GM18909 (cell line): ENCODE measurements around the gene PRKAG2.
"Not testable (repeated sequence)": the region's sequence is repeated elsewhere in the genome, so short reads cannot be mapped to it uniquely, and the experiment has no call there.

ENCODE experiments used
- ATAC-seq: cut with Tn5 transposase; IDR thresholded peaks from one replicate; pipeline ENCODE4 v1.9.1; 2021; ENCODE audit warnings: mild to moderate bottlenecking; ENCODE audit not compliant: unreplicated experiment, poor library complexity

PRKAG2 gene

DNA sequence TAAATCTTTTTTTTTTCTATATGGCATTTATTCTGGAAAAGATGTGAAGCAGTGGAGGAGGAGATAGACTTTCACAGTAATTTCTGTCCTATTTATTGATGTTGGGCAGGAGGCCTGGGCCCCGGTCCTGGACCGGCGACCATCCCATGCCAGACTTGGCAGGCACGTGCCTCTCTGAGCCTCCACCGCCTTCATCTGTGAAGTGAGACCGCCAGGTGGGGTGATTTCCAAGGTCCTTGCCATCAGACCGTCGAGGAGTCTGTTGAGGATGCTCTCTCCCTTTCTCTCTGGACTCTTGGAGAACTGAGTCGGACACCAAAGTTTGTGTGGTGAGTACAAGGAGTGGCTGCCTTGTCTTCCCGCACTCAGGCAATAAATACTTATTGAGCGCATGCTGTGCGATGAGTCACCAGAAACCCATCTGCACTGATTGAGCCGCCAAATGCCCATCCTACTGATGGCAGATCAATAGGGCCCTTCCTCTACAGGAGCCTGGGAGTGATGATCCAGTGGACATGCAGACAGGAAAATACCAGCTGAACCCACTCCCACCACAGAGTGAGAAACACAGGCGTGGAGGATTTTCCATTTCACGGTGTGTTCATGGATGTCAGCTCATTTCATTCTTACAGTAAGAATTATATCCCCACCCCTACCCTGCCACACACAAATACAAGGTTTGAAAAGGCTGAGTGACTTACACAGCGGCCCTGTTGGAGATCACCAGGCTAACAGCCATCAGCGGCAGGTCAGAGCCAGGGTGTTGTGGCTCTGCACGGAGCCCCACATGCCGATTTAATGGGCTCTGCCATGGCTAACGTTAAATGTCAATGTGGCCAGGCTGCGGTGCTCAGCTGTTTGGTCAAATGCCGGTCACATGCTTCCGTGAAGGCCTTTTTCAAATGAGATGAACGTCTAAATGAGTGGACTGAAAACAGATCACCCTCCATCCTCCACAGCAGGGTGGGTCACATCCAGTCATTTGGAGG lies 11.5 kb upstream of the PRKAG2 start:
- ATAC-seq = no peak

DNA sequence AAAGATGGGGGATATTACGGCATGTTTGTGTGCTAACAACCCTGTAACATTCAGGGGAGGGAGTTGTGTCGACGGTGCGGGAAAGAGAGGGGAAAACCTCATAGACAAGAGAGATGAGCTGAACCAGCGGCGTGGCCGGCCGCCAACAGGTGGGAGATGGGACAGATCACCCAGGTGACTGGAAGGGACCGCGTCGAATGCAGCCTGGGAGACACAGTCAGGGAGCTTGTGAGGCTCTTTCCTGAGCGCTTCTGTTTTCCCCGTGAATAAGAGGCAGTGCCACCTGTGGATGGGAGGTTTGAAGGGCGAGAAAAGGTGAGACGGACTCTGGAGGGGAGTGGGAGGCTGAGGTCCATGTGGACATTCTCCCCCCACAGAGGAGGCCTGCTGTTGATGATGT lies 9.9 kb upstream of the PRKAG2 start:
- ATAC-seq = no peak

DNA sequence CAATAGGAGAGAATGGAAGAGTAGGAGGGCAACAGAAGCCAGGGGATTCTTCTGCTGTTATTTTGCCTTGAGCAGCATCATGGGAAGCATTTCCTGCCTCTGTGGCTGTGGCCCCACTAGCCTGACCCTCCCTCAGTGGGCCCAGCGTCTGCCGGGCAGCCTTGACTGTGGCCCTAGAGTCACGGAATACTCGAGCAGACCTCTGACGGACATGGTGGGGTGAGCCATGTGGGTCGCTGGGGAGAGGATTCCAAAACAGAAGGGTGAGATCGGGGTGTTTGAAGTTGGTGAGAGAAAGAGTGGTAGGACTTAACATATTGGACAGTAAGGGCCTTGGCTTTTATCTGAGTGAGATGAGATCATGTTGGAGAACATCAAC lies 8.3 kb upstream of the PRKAG2 start:
- no peak for ATAC-seq

DNA sequence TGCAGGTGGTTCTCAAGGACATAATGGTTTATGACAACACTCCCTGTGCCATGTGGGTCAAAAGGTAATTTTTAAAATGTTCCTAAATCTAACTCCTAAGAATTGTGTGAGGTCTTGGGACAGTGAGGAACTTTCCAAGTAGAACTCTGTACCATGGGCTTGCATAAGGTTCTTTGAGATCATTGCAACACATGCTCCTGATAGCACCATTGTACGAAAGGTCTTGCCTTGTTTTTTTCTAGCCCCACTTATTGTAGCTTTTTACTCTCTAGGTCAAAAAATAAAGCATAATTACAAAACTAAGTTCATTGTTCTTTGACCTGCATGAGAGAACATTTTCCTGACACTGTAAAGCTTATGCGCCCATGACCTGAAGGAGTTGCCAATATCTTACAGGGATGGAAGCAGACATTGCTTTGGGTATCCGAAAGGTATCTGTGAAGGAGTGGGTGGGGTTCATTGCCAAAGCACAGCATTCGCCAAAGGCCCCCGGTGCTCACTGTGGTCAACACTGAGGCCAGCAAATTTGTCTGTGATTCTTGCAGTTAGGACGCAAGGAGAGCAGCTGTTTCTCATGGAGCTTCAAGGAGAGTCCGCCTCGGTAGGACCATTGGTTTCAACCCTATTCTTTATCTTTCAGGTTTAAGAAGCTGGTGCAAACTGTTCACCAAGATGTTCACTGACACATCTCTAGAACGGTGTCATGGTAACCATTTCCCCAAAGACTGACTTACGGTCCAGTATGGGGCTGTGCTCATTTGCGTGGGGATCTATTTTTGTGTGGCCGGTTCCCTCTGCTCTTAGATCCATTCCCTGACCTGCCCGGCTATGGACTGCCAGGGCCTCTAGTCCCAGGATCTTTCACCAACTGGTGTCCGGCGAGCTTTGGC lies 7.6 kb upstream of the PRKAG2 start:
- ATAC-seq = no peak

DNA sequence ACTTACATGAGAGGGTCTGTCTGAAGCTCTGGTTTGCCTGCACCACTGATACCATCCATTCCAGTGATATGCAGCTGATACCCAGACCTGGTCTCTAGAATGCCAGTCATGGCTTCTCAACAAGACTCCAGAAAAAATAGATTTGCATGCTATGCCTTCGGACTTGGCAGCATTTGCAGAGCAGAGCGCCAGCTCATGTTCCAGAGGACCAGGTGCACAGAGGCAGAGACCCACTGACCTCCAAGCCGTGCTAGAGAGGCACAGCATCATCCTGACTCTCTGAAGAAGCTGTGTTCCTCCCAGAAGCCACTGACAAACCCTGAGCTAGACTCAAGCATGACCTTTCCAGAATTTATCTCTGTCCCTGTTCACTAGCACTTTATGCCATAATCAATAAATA lies 6.9 kb upstream of the PRKAG2 start:
- ATAC-seq = no peak

DNA sequence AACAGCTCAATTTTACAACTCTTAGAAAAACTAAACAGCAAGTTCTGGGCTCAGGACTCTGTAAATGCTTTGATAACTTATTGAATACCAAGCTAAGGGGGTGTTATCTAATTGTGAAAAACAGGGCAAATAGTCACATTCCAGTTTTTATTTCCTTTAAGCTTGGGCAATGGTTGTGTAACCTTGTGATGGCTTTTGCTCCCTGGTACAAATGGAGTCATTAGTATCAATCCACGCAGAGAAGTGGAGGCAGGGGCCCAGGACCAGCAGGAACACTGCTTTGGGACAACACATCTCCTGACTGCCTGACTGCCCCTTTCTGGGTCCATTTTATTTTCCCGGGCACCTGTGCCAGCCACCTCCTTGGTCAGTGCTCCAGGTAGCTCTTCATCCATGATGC lies 5.8 kb upstream of the PRKAG2 start:
- no peak for ATAC-seq

DNA sequence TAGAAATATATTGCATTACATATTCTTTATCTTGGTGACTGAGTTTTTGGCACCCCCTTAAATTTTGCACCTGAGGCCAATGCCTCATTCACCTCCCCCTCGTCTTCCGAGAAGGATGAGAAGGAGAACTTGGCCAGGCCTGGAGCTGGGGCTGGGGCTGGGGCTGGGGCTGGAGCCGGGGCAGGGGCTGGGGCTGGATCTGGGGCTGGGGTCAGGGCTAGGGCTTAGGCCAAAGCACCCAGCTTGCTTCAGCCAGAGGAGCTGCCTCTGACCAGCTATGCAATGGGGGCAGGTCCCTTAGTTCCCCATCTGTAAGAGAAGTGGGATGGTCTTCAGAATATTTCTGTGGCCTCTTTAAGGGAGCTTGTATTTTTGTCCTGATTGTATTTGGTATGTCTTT lies 3.8 kb upstream of the PRKAG2 start:
- ATAC-seq = no peak

DNA sequence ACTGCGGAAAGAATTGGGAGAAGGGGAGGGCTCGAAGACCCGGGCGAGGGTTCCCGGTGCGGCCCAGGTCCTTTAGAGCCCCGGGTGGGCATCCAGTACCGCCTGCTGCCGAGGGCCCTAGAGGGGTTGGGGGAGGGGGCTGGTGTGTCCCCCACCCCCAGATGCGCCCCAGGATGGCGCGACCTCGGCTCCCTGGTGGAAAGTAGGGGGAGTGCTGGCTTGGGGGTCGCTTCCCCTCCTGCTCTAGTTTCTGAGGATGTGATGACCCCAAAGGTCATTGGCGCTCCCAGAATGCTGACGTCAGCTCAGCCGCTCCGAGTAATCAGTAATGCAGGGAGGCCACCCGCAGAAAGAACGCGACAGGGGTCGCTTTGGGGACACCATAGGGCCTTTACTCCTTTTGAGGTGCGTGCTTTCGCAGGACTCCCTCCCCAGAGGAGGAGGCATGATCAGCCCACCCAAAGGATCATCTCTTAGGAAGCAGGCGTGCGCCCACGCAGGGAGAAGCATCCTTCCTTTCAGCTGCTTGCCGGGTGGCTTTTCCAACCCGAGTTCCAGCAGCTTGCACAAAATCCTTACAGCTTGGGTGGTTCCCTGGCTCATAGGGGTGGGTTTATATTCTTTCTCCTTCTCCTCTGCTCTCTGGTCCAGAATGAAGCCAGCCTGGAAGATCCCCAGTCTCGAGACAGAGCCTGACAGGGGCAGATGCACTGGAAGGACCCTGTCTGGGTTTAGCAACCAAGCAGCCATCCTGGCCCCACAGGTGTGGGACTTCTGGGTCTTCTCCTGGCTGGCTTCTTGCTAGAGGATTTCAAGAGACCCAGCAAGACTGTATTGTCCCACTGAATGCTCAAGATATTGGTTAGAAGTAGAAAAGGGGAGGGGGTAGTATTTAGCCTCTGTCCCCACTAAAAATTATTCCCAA lies 1.3 kb upstream of the PRKAG2 start:
- no peak for ATAC-seq

DNA sequence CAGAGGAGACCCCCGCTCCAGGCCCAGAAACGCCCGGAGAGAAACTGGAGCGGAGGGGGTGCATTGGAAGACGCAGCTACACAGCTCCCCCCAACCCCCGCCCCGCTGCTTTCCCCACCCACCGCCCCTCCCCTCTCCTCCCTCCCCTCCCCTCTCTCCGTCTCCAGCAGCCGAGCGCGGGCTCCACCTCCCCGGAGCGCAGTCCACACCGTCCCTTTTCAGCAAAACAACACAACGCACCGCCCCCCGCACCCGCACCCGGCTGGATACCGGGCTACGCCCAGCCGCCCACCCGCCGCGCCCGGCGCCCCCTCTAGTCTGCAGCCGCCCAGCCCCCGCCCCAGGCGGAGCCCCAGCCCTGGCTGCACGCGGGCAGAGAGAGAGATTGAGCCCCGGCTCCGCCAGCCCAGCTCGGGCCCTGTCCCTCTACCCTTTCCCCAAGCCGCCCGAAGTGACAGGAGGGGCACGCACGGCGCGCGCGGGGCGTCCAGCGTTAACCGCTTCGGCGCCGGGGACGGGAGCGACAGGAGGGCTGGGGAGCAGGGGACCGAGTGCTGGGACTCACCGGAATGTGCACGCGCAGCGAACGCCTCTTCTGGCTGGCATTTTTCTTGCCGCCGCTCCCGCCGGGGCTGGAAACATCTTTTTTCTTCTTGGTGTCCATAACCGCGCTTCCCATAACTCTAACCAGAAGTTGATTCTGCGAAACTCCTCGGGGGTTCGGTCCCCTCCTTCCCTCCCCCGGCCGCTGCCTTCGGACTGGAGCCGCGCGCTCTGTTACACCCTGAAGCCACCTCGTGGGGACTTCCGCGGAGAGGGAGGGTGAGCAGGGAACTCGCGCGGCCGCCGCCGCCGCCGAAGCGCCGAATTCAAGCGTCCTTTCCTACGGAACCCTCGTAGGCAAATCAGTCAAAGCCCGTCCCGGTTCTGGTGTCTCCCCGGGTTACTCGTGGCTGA lies 695 bp downstream of the PRKAG2 start:
- ATAC-seq = peak; percentile 47

DNA sequence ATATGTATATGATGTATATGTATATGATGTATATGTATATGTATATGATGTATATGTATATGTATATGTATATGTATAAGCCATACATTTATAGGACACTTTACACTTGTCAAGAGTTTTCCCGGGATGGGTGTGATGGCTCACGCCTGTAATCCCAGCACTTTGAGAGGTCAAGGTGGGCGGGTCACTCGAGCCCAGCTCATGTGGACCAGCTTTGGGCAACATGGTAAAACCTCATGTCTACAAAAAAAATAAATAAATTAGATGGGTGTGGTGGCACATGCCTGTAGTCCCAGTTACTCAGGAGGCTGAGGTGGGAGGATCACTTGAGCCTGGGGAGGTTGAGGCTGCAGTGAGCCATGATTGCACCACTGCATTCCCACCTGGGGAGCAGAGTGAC lies 2.4 kb downstream of the PRKAG2 start:
- not testable (repeated sequence) for ATAC-seq

DNA sequence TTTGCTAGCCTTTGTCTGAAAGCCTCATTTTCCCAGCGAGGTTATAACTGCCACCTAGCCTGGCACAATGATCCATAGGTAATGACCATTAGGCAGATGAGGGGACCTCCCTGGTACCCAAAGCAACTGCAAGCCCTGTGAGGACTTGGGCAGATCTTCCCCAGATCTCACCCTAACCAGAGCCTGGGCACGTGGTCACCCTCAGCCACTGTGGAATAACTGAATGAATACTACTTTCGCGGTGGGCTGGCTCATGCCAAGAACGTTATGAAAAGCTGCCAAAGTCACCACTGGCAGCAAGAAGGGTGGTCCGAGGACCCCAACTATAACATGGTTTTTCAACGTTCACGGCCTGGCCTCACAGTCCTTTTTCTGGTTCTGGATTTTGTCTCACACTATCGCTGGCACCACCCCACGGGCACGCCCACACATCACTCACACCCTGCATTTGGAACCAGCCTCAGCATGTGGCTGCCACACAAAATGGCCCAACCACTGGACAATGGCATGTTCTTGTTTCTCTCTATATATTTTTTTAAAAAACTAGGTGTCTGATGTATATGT lies 3.4 kb downstream of the PRKAG2 start:
- no peak for ATAC-seq

DNA sequence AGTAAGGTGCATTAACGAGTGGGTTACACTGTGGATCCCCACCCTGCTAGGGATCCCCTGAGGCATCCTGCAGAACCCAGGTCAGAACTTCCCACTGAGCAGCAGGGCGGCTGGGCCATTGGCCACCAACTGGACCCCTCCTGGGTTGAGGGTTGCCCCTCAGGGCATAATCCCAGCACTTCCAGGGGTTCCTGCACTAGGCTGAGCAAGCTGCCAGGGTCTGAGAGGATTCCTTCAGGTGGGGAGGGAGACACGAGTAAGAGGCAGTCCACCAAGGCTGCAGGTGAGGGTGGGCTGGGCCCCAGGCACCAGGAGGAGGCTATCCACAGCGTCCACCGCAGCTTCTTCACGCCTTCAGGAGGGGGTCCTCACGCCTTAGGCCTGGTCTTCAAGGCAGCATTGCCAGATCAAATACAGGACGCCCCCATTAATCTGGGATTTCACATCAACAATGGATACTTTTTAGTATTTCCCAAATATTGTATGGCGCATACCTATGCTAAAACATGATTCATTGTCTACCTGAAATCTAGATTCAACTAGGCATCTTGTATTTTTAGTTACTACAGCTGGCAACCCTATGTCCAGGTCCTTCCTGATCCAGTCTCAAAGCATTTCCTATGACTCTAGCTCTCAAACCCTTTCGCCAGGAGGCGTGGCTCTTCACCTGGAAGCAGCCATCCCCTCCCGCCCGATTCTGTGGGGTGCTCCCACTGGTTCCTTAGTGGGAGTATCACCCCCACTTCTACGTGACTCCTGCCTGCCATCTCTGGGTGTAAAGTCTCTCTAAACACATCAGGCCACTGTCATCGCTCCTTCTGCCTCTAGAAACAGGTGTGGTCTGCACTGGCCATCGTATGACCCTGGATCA lies 4.1 kb downstream of the PRKAG2 start:
- ATAC-seq = no peak

DNA sequence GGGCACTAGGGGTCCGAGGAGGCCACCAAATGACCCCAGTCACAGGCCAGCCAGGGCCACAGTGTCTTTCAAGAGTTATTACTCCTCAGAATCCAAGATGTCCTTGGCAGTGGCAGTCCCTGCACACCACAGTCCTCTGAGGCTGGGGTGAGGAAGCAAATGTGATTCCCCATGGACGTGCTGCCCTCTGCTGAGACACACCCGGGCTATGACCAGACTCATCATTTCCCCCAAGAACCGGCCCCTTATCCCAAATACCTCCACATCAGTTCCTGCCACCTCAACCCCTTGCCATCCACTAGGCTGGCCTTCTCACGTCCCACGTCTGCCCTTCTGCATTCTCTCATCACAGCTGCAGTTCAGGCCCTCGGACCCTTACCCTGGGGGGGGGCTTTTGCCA lies 5.0 kb downstream of the PRKAG2 start:
- ATAC-seq = no peak

DNA sequence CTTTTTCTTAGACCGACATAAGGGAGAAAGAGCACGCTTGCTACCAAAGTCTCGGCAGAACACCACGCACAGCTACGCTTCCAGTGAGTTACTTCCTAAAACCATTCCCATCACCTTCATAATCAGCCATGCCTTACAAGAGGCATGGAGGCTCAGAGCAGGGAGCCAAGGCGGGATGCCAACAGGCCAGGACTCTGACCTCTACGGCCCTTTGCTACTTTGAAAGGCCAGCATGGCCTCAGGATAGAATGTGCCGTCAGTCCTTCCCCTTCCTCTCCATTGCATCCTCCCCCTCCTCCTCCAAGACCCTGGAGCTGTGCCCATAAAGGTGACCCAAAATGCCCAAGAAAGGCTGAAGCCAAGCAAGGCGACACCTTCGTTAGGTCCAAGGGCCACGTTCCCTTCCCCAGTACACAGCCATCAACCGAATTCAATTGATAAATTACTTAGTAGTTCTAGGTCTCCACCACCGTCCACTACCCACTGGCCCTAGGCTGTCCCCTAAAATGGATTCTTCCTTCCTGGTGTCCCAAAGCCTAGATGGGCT lies 5.7 kb downstream of the PRKAG2 start:
- ATAC-seq = no peak

DNA sequence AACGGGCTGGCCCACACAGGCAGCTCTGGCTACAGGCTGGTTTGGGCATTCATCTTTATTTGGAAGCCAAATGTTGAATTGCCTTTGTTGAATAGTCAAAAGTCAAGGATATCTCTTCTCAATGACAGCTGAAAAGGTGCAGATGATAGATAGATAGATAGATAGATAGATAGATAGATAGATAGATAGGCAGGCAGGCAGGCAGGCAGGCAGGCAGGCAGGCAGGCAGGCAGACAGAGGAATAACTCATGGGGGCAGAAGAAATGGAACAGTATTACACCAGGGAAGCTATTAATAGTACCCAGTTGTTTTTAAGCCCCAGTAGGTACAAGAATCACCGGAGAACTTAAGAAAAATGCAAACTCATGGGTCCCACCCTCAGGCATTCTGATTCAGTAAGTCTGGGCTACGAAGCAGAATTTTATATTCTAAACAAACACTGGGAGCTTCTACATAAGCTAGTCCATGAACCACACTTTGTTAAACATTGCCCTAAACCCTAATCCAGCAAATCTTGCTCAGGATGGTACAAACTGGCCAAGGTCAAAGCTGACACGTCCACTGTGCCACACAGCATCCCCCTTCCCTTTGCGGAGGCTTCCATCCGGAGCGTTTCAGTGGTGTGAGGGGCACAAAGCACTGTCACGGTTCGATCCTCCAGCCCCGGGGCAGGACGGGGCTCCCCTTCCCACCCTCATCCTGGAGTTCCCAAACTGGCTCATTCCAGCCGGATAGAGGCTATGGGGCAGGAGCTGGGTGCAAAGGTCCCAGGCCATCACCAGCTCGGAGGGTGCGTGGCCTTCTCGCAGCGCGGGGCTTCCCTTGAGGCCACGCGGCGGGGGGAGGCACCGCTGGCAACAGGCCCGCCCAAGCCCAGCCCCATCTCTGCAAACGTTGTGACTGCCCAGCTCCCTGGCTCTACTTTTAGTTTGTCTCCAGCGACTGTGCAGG lies 6.7 kb downstream of the PRKAG2 start:
- no peak for ATAC-seq

DNA sequence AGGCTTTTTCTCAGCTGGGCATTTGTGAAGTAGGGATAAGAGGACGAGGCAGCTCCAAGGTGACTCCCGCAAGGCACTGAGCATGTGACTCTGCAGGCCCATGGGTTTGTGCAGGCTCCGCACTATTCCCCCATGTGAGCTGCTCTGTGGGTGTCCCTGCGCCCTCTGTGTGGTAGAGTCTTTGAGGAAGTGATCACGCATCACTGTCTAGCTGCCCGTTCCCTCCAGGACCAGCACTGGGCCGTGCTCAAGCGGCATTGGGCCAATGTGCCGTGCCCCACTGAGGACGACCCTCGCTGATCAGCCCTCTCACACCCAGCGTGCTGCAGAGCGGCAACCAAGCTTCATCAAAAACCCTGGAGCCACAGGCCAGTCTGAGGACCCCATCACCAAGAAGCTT lies 7.5 kb downstream of the PRKAG2 start:
- ATAC-seq = no peak

DNA sequence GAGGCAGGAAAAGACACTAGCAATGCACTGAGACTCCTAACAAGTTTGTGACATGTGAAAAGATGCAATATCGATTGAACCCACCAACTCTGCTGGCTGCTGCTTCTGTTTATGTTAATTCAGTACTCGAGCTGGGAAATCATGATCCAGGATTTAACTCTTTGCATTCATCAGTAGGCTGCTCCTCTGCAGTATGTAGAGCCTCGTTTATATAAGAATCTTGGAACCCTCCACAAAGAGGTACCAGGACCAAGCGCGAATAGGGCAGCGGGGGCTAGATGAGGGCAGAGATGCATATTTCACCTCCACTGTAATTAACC lies 7.8 kb downstream of the PRKAG2 start:
- ATAC-seq = no peak
